Stimulated activated CD8-positive, alpha-beta memory T cell treated with anti-CD3 and anti-CD28 coated beads, Interleukin-7, amount 100 ng/mL, for 4 hours (primary cell): ENCODE results near the gene MAPK8IP1.

Experiments
- DNase-seq, 2 donors: peaks; one replicate each; pipeline ENCODE4 v3.0.0-alpha.2; 2020; ENCODE audit warnings: low read depth in 2 of 2

The MAPK8IP1 gene

GRCh38 chr11:45907911-45908370 is 22.5 kb downstream of the MAPK8IP1 start:
- no peak for DNase-seq

DNA sequence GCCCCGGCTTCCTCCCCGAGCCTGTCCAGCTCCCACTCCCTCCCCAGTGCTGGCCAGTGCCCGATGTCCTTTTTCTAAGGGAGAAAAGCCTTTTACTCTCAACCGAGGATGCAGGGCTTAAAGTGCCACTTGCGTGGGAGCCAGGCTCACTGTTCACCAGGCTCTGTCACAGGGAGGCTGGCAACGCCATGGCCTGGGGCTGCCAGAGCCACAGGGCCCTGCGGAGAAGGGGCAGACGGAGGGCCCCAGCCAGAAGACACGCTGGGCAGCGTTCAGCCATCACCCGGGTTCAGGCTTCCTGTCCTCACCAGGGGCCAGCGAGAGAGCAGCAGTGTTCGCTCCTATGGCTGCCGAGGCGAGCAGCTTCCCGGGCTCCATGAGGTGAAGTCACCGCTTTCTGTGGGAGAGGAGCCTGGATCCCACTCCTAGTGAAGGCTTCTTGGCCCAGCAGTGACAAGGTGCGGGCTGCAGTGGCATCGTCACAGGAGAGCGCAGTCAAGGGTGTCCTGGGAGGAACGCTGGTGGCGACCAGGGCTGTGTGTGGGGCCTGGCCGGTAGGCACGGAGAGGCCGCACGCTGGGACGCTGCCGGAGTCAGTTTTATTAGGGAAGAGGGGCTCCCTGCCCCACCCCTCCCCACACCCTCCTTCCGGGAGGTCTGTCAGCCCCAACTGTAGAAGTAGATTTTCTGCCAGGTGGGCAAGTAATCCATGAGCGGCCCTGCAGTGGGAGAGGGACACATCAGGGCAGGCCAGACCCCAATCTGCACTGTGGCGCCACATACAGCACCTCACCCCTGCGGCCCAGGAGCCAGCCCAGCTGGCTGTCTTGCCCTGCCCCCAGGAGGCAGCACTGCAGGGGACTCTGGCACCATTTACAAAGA is 24.4 kb downstream of the MAPK8IP1 start:
- DNase-seq: no peak

DNA sequence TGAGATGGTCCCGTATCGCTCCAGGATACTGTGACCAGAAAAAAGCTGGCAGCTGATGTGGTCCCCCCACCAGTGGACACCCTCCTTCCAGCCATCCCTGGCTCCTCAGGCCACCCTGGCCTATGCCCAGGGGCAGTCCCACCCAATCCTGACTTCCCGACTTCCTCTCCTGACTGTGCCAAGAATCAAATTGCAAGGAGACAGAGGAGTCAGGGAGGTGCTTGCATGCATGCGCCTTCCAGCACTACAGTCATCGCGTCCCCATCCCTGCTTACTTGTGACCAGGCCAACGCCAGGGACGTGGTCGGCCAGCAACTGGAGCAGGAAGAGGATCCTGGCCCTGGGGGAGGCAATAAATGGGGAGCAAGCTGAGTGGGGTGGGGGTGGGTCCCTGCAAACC is 25.2 kb downstream of the MAPK8IP1 start:
- no peak for DNase-seq

- no peak for DNase-seq
Observed at GRCh38 chr11:45913514-45913913, 28.1 kb downstream of the MAPK8IP1 start.

DNA sequence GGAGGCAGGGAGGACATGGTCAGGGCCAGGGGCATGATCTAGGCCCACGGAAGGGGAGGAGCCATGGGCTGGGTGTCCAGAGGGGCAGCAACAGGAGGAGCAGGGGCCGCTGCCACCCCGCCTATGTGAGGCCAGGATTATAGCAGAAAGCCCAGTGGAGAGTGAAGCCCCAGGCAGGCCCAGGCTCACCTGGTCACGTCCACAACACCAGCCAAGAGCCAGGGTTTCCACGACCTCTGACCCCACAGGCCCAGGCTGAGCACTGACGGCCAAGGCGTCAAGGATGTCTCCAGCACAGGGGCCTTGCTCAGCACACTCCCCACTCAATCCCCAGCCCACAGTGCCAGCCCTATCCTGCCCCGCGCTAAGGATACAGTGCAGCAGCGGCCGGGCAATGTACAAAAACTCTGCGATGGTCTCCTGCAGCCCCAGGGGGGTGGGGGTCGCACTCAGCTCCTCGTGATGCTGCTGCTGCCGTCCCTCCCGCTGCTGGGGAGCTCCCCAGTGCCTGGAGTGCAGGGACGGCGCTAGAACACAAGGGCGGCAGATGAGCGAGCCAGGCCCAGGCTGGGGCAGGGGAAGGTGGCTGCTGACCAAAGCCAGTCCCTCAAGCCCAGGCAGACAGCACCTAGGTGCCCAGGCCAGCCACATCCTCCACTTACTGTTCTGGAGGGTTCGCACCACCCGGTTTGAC is 28.6 kb downstream of the MAPK8IP1 start:
- DNase-seq: no peak

DNA sequence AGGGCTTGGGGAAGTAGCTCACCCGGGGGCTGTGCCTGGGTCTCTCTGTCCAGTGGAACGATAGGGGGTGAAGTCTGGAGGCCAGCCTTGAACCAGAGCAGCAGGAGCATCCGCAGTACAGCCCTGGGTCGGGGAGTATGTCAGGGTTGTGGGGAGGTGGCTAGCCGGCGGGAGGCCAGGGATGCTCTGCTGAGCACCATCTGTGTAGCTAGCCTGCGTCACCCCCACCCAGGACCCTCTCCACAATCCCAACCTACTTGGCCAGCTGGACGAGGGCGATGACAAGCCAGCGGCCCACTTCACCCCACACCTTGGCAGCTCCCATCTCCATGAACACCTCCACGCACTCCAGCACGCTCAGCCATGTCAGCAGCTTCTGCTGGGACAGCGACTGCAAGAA is 30.0 kb downstream of the MAPK8IP1 start:
- no peak for DNase-seq

GRCh38 chr11:45917286-45917622 is 31.8 kb downstream of the MAPK8IP1 start:
- DNase-seq: no peak

DNA sequence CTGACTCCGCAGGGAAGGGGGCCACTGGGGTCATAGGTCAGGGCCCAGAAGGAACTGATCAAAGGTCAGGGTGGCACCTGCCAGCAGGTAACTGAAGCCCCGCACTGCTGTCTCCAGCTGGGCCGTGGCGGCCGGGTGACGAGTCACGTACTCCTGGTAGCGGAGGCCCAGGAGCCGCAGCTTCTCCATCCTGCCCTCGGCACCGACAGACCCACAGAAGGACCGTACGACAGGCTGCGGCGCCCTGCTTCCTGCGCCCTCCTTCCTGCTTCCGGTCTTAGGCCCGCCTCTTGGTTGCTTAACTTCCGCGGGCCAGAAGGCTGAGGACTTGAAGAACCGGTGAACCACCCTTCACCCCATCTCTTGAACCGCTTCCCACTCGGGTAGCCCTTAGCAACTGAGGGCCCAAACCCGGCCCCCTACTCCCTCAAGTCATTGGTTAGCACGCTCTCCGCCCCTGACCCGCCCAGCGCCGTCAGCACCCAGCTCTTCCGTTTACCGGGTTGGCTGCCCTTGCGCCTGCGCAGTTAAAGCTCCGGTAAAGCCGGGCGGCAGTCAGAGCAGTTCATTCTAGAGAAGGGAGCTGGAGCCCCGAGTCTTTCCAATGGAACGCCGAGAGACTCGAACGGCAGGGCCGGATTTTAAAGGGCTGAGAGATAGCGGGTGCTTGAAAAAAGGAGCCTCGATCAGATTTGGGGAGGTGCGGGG is 32.3 kb downstream of the MAPK8IP1 start, which contains the start of gene PEX16:
Gene PEX16, minus strand, starts transcription at position 255 of the 708 bp plus-strand sequence. Its CDS starts 66 bp downstream, at position 189.
- DNase-seq: peak; percentile 93

DNA sequence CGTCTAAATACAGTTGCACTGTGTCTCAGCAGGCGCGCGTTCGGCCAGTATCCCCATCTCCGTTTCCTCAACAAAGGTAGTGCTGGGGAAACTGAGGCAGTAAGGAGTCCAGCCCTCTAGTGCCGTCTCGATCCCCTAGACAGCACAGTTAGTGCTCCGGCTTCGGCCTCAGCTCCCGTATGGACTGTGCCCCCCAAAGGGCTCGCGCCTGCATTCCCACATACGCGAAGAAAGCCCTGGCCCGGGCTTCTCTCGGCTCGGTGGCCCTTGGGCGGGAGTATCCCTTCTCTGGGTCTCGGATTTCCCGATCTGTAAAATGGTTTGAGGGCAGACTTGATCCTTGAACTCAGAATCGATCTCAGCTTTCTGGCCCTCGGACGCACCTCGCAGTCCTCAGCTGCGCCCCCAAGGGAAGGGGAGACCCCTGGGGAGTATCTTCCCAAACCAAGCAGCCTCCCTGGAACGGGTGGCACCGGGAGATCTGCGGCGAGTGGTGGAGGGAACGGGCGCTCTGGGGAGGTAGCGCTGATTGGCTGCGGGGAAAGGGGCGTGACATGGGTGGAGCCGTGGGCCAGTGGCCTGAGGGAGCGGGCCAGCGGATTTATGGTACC is 33.0 kb downstream of the MAPK8IP1 start:
- peak; percentile 22 to 51 for DNase-seq

DNA sequence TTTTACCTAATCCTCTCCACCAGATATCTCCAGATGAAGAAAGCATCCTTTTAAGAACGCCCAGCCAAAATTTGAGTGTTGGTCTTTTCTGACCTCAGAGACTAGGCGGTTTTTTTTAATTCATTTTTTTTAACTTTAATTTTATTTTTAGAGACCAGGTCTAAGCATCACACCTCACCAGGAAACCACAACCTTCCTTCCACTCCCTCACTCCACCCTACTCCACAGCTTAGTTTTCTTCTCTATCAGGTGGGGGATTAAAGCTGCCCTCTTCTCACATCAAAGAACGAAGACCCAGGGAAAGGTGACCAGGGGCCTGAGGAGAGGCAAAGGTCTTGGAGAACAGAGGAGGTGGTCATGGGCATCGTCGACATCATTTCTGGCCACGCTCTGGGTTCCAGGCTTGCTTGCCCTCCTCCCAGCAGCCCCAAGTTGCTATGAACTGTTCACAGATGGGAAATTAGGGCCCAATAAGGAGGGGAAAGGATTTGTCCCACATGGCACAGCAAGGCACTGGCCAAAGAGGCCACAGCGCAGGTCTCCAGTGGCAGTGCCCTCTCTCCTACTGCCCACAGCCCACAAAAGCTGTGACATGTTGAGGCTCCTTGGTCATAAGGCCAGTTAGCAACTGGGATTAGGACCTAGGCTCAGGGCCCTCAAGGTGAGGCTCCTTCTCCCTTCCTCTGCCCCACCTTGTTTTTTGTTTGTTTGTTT is 33.7 kb downstream of the MAPK8IP1 start:
- no peak for DNase-seq

DNA sequence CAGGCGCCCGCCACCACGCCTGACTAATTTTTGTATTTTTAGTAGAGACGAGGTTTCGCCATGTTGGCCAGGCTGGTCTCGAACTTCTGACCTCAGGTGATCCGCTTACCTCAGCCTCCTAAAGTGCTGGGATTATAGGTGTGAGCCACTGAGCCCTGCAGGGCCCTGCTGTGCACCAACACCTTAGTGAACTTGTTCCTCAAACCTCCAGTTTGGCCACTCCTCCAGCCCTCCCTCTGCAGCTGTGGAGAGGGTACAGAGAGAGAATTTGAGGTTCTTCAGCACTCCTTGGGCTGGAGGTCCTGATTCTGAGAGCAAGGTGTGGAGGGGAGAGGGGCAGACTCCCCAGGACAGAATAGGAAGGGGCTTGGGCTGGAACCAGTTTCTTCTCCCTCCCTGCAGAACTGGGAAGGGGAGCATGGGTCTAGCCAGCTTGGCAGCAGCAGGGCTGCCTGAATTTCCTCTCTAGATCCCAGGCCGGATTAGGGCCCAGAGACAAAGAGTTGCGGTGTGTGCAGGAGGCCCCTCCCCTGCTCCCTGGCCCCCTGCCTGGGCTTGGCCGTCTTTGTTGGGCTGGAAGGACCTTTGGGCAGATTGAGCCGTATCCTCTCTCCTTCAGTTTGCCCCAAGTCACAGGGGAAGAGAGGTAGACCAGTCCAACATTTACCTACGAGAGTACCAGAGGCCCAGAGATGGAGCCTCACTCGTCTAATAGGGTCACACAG is 34.5 kb downstream of the MAPK8IP1 start:
- DNase-seq: no peak

DNA sequence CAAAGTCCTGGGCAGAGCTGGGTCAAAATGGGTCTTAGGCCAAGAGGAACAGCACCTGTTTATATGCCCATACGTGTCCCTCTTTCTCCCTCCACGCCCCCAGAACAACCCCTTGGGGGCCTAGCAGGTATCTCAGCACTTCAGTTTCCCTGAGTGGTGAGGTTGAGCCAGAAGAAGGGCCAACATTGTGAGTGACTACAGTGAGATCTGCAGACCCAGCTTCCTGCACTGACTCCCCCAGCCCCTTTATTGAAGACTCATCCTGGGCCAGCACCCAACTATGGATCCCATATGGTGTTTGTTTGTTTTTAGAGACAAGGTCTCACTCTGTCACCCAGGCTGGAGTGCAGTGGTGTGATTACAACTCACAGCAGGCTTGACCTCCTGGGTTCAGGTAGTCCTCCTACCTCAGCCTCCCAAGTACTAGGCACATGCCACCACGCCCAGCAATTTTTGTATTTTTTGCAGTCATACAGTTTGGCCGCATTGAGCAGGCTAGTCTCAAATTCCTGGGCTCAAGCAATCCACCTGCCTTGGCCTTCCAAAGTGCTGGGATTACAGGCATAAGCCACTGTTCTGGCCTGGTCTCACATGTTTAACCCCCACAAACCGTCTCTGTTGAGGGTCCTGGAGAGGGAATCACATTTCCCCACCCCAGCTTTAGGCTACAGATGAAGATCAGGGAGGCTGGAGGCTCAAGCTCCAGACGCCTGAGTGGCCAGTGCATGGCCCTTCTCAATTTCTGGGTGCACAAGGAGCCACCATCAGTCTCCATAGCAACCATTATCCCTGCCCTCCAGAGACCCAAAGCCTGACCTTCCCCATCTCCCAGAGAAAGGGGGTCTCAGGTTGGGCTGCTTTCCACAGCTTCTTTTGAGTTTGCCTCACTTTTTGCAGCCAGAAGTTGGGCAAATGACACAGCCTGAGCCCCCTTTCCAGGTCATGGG is 35.4 kb downstream of the MAPK8IP1 start:
- no peak for DNase-seq

GRCh38 chr11:45921561-45922424 is 36.3 kb downstream of the MAPK8IP1 start:
- DNase-seq: no peak

DNA sequence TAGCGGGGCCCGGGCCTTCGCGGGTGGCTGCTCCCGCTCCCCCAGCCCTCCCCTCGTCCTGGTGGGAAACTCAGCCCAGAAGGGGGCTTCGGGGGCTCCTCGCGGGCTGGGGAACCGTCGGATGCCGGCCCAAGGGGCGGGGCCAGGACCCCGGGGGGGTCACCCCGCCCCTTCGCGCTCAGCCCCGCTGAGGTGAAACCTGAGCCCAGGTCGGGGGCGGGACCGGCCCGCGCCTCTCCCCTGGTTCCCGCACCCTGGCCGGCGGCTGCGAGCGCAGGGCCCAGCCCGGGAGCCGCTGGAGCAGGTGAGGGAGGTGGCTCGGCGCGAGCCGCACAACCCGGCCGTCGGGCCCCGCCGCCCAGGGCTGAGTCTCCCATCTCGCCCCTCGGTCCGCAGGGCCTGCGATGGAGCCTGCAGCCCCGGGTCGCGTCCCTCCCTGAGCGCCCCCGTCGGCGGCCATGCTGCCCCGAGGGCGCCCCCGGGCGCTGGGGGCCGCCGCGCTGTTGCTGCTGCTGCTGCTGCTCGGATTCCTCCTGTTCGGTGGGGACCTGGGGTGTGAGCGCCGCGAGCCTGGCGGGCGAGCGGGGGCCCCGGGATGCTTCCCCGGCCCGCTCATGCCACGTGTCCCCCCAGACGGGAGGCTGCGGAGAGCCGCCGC is 37.1 kb downstream of the MAPK8IP1 start, which contains the start of gene LARGE2:
Gene LARGE2, plus strand, starts transcription at position 232 of the 658 bp plus-strand sequence. Its CDS starts 227 bp downstream, at position 459.
- DNase-seq: no peak

GRCh38 chr11:45924036-45924915 is 38.8 kb downstream of the MAPK8IP1 start:
- DNase-seq: no peak

DNA sequence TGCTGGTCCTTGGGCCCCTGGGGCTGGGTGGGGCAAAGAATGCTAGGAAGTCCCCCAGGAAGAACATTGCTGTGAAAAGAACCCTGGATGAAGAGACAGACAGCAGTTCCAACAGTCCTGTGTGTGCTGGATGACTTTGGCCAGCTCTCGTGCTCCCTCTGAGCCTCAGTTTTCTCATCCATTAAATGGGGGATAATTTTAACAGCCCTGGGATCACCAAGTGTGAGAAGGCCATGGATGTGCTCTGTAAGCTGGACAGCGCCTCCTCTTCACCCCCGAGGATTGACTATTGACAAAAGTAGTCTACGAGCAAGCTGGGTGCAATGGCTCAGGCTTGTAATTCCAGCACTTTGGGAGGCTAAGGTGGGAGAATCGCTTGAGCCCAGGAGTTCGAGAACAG is 39.5 kb downstream of the MAPK8IP1 start:
- DNase-seq: no peak

DNA sequence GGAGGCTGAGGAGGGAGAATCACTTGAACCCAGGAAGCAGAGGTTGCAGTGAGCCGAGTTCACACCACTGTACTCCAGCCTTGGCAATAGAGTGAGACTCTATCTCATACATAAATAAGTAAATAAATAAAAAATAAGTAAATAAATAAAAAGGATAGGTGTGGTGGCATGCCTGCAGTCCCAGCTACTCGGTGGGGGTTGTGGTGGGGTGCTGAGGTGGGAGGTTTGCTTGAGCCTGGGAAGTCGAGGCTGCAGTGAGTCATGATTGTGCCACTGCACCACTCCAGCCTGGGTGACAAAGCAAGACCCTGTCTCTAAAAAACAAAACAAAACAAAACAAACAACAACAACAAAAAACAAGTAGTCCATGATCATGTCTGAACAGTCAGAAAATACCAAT is 40.1 kb downstream of the MAPK8IP1 start:
- no peak for DNase-seq
